Liver (tissue), 2 donors: ENCODE measurements around the gene DCAF8L1.

Experiments
- FOXA1 ChIP-seq: IDR thresholded peaks from 2 replicates; pipeline ENCODE4 v1.6.1; 2016; ENCODE audit warnings: antibody characterized with exemption
- TF ChIP-seq, protein P1 (sequence below): fragments of 150-350 bp; IDR thresholded peaks from 2 replicates; pipeline ENCODE4 v1.5.1; 2017; ENCODE audit warnings: improper control_type of control experiment, low read depth, low read length; ENCODE audit not compliant: missing input control
- TF ChIP-seq, protein P2 (sequence below): IDR thresholded peaks from 2 replicates; pipeline ENCODE4 v1.6.1; 2016; ENCODE audit warnings: antibody characterized with exemption, mild to moderate bottlenecking
- donor health status: healthy.

DNA sequence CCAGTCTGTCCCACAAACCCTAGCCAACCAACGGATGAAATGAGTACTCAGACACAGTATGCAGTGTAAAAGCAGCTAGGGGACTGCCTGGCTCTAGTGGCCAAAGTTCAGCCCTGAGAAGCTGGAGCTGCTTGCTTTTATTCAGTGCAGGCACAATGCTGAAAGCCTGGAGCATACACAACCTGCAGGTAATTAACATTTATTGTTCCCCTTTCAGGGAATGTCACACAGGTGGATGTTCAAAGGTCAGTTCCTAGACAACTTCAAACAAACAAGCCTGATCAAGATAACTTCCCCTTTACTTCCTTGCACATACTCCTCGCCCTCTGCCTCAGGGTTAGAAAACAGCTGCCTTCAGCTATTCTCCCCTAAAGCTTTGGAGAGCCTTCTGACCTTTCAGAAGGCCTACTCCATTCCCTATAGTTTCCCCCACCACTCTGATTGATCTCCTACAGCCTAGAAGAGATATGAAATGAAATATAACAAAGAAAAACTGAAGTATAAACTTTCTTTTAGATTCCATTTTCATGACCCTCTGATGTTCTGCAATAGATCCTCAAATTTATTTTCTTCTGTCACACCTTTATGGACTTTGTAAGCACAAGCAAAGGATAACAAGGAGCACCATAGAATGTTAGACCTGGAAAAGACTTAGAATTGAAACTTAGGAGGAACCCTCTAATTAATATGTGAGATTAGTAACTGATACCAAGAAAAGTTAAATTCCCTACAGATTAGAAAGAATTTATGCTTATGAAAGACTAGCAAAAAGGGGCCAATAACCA, 6.8 kb upstream of the DCAF8L1 start:
- TF ChIP-seq, protein P1, sequence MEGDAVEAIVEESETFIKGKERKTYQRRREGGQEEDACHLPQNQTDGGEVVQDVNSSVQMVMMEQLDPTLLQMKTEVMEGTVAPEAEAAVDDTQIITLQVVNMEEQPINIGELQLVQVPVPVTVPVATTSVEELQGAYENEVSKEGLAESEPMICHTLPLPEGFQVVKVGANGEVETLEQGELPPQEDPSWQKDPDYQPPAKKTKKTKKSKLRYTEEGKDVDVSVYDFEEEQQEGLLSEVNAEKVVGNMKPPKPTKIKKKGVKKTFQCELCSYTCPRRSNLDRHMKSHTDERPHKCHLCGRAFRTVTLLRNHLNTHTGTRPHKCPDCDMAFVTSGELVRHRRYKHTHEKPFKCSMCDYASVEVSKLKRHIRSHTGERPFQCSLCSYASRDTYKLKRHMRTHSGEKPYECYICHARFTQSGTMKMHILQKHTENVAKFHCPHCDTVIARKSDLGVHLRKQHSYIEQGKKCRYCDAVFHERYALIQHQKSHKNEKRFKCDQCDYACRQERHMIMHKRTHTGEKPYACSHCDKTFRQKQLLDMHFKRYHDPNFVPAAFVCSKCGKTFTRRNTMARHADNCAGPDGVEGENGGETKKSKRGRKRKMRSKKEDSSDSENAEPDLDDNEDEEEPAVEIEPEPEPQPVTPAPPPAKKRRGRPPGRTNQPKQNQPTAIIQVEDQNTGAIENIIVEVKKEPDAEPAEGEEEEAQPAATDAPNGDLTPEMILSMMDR: no peak
- TF ChIP-seq, protein P2, sequence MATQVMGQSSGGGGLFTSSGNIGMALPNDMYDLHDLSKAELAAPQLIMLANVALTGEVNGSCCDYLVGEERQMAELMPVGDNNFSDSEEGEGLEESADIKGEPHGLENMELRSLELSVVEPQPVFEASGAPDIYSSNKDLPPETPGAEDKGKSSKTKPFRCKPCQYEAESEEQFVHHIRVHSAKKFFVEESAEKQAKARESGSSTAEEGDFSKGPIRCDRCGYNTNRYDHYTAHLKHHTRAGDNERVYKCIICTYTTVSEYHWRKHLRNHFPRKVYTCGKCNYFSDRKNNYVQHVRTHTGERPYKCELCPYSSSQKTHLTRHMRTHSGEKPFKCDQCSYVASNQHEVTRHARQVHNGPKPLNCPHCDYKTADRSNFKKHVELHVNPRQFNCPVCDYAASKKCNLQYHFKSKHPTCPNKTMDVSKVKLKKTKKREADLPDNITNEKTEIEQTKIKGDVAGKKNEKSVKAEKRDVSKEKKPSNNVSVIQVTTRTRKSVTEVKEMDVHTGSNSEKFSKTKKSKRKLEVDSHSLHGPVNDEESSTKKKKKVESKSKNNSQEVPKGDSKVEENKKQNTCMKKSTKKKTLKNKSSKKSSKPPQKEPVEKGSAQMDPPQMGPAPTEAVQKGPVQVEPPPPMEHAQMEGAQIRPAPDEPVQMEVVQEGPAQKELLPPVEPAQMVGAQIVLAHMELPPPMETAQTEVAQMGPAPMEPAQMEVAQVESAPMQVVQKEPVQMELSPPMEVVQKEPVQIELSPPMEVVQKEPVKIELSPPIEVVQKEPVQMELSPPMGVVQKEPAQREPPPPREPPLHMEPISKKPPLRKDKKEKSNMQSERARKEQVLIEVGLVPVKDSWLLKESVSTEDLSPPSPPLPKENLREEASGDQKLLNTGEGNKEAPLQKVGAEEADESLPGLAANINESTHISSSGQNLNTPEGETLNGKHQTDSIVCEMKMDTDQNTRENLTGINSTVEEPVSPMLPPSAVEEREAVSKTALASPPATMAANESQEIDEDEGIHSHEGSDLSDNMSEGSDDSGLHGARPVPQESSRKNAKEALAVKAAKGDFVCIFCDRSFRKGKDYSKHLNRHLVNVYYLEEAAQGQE: no peak
- TF ChIP-seq FOXA1: no peak
